Stimulated activated CD4-positive, alpha-beta T cell treated with anti-CD3 and anti-CD28 coated beads, Interleukin-15, amount 100 ng/mL, for 1 hour (primary cell): ENCODE measurements around the gene GOSR2.
"Not testable (repeated sequence)": the region's sequence is repeated elsewhere in the genome, so short reads cannot be mapped to it uniquely, and the experiment has no call there.

Experiments used
- DNase-seq, 2 donors: peaks; one replicate each; pipeline ENCODE4 v3.0.0-alpha.2; 2020; ENCODE audit warnings: low read depth in 1 of 2, low spot score in 1 of 2

GOSR2 gene

GRCh38 chr17:46984892-46985291 lies 61.9 kb downstream of the GOSR2 start:
- no peak for DNase-seq

- no peak for DNase-seq
These were observed 63.4 kb downstream of the GOSR2 start for GRCh38 chr17:46986366-46986765.

DNA sequence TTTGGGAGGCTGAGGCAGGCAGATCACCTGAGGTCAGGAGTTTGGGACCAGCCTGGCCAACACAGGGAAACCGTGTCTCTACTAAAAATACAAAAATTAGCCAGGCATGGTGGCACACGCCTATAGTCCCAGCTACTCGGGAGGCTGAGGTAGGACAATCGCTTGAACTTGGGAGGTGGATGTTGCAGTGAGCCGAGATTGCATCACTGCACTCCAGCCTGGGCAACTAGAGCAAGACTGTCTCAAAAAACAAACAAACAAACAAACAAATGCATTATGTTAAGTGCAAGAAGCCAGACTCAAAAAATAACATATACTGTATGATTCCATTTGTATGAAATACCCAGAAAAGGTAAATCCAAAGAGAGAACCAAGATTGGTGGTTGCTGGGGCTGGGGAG lies 65.0 kb downstream of the GOSR2 start:
- not testable (repeated sequence) for DNase-seq

DNA sequence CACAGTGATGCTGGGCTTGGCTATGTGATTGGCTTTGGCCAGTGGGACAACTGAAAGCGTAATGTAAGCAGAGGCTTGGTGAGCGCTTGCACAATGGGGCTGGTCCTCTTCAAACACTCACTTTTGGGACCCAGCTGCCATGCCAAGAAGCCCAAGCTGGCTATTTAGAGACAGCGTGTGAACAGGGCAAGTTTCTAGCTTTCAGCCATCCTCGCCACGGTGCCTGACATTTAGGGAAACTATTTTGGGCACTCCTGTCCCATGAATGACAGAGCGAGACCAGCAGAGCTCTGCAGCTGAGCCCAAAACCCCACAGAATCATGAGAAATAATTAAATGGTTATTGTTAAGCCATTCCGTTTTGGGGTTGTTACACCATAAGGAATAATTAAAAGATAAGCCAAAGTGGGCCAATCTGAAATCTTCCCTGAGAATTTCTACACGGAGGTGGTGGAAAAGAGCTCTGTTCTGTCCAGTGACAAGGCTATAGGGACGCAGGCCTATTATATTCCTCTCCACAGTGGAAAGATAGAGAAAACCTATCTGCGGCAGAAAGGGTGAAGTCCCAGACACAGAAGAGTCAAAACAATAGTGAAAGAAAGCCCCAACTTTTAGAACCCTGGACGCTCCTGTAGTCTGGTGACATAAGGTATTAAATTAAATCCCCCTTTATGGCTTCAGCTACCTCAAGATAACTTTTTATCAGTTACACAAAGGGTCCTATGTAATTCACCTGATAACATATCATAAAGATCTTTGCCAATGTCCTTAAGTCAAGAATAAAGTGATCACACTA lies 66.9 kb downstream of the GOSR2 start:
- no peak for DNase-seq

GRCh38 chr17:46991617-46992016 lies 68.7 kb downstream of the GOSR2 start:
- DNase-seq: no peak
